ENCODE results near the gene MXI1.

- TF ChIP-seq, protein P1, sequence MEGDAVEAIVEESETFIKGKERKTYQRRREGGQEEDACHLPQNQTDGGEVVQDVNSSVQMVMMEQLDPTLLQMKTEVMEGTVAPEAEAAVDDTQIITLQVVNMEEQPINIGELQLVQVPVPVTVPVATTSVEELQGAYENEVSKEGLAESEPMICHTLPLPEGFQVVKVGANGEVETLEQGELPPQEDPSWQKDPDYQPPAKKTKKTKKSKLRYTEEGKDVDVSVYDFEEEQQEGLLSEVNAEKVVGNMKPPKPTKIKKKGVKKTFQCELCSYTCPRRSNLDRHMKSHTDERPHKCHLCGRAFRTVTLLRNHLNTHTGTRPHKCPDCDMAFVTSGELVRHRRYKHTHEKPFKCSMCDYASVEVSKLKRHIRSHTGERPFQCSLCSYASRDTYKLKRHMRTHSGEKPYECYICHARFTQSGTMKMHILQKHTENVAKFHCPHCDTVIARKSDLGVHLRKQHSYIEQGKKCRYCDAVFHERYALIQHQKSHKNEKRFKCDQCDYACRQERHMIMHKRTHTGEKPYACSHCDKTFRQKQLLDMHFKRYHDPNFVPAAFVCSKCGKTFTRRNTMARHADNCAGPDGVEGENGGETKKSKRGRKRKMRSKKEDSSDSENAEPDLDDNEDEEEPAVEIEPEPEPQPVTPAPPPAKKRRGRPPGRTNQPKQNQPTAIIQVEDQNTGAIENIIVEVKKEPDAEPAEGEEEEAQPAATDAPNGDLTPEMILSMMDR (IDR thresholded peaks at IDR 0.05): no peak
- no peak for TF ChIP-seq POLR2AphosphoS5 (IDR thresholded peaks at IDR 0.05)
Observed at GRCh38 chr10:110286841-110287240, 79.4 kb downstream of the MXI1 start.
